Measurements from ENCODE around the gene ZCCHC2.

ZCCHC2 gene

GRCh38 chr18:62512532-62512931, 10.3 kb upstream of the ZCCHC2 start:
- no peak for DNase-seq

DNA sequence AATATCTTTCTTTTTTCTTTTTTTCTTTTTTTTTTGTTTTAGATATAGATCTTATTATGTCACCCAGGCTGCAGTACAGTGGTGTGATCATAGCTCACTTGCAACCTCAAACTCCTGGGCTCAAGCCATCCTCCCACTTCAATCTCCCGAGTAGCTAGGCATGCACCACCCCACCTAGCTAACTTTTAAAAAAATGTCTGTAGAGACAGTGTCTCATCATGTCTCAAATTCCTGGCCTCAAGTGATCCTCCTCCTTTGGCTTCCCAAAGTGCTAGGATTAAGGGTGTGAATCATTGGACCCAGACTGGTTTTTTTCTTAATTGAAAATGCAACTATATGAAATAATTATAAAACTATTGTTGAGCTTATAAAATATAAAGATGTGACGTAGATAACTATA, 9.8 kb upstream of the ZCCHC2 start:
- DNase-seq: no peak

DNA sequence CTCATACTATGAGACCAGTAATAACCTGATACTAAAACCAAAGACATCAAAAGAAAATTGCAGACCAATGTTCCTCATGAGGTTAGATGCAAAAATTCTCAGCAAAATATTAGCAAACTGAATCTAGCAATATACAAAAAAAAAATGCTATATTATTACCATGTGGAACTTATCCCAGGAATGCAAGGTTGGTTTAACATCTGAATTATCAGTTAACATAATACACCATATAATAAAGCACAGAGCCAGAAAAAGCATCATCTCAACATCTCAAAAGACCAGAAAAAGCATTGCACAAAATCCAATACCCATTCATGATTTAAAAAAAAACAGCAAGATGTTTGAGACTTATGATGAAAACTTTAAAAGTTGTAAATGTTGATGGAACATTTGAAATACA, 8.3 kb upstream of the ZCCHC2 start:
- DNase-seq: no peak

- DNase-seq: no peak
Measured at GRCh38 chr18:62516242-62516641, 6.6 kb upstream of the ZCCHC2 start.

DNA sequence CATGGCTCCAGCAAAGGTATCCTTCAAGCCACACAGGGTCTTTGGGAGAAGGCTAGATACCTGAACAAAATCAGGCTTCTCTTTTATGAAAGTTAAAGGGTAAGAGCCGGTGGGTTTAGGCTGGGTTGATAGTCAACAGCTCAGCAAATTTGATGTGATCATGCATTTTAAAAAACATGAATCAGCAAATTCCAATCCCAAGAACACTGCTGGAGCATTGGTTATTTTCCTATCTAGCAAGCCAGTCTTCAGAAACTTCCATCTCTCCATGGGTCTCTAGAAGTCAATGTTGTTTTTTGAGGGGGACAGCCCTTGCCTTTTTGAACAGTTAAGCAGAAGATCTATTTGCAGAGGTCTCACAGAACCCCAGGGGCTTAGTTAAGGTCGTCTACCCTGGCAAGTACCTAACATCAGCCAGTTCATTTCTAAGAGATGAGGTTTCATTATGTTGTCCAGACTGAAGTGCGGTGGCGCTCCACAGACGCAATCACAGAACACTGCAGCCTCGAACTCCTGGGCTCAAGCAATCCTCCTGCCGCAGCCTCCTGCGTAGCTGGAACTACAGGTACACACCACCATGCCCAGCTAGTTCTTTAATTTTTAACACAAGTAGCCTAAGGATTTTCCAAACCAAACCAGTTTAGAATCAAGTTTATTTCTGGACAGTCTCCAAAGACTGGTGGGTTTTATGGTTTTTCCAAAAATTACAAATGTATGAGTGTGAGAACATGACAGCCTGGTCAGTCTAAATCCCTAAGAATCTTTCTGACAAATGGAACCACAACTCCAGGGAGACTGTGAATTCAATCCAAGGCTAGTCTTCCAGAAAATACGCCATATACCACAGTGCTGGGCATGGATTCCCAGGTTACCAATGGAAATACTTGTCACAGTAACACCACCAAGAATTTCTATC, 4.1 kb upstream of the ZCCHC2 start:
- no peak for DNase-seq

DNA sequence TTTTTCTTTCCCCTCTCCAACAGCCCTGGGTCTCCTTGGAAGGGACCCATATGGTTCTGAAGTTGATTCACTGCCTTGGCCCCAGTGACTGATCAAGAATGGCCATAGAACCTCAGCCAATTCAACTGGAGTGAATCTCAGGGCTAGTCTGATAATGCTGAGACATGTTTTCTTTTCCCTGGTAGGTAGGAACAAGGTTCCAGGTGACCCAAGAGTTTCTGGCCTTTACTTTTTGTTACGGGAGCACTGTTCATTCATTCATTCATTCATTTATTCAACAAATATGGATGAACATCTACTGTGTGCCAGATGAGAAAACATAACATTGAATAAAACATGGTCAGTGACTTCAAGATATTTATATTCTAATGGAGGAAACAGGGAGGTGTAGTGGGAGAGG, 3.1 kb upstream of the ZCCHC2 start:
- no peak for DNase-seq

GRCh38 chr18:62521082-62521481, 1.7 kb upstream of the ZCCHC2 start:
- no peak for DNase-seq

DNA sequence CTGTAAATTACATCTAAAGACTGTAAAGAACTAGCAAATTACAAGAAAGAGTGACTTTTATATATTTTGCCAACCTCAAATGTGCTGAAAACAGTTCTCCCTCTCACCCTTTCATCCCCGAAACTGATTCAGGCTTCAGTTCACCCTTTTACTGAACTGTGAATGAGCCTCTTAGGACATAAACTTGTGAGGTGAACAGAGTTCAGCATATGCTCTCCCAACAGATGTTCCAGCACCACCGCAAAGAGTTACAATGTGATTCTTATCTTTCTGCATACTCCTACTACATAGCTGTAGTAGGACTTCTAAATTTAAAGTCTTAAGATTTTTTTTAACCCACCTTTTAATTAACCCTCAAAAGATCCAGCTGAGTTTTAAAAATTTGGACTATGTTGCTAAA, 1.2 kb upstream of the ZCCHC2 start:
- DNase-seq: no peak

DNA sequence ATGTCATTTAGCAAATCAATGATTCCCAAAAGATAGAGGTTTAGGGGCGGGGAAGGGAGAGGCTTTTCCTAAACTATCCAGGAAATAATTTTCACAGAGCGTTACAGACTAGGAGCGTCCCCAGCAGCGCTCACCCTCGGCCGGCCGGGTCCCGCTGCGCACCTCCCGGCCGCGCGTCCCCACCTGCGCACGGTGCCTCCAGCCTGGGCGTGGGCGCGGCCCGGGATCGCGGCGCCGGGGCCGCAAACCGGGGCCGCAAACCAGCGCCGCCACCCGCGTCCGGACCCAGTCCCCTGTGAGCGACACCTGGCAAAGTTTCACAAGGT, 684 bp upstream of the ZCCHC2 start:
- no peak for DNase-seq

- no peak for DNase-seq
Measured at GRCh38 chr18:62523255-62523588, 397 bp downstream of the ZCCHC2 start.

DNA sequence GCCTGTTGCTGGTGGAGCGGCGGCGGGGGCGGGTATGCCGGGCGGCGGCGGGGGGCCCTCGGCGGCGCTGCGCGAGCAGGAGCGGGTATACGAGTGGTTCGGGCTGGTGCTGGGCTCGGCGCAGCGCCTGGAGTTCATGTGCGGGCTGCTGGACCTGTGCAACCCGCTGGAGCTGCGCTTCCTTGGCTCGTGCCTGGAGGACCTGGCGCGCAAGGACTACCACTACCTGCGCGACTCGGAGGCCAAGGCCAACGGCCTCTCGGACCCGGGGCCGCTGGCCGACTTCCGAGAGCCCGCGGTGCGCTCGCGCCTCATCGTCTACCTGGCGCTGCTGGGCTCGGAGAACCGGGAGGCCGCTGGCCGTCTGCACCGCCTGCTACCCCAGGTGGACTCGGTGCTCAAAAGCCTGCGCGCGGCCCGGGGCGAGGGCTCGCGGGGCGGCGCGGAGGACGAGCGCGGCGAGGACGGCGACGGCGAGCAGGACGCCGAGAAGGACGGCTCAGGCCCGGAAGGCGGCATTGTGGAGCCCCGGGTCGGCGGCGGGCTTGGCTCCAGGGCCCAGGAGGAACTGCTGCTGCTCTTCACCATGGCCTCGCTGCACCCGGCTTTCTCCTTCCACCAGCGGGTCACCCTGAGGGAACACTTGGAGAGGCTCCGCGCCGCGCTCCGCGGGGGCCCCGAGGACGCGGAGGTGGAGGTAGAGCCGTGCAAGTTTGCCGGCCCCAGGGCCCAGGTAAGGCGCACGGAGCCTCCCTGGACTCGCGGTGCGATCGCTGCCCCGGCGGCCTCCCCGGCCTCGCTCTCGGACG, 1.0 kb downstream of the ZCCHC2 start:
- DNase-seq: peak; percentile 42

DNA sequence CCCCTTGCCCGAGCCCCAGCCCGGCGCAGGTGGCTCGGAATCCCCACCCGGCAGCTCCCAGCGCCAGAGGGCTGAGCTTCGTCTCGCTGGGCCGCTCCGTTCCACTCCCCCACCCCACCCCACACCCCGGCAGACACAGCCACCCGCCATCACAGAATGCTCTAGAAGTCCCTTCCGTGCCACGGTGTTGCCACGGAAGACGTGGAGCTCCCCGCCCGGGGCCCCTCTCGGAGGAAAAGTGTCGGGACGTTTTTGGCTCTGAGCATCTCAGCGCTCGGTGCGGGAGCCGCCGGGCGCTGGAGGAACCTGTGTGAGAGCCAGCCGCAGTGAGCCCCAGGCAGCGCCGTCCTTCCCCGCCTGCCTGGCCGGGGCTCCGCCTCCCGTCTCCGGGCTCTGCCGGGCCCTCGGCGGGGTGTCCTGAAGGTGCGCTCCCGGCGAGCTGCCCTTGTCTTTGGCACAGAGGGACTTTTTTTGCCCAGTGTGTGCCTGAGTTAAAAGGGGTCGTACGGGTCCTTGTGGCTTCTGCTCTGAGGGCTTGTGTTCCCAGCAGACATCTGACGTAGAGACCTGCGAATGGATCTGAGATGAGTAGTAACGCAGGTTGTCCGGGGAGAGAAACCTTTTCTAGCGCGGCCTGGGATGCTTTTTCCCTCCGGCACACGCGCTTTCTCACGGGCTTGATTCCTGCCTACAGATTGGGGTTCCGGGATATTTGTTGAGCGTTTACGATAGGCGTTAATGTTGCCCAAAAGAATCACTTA, 1.8 kb downstream of the ZCCHC2 start:
- peak; percentile 52 for DNase-seq

- DNase-seq: no peak
Measured at GRCh38 chr18:62525608-62526007, 2.8 kb downstream of the ZCCHC2 start.

DNA sequence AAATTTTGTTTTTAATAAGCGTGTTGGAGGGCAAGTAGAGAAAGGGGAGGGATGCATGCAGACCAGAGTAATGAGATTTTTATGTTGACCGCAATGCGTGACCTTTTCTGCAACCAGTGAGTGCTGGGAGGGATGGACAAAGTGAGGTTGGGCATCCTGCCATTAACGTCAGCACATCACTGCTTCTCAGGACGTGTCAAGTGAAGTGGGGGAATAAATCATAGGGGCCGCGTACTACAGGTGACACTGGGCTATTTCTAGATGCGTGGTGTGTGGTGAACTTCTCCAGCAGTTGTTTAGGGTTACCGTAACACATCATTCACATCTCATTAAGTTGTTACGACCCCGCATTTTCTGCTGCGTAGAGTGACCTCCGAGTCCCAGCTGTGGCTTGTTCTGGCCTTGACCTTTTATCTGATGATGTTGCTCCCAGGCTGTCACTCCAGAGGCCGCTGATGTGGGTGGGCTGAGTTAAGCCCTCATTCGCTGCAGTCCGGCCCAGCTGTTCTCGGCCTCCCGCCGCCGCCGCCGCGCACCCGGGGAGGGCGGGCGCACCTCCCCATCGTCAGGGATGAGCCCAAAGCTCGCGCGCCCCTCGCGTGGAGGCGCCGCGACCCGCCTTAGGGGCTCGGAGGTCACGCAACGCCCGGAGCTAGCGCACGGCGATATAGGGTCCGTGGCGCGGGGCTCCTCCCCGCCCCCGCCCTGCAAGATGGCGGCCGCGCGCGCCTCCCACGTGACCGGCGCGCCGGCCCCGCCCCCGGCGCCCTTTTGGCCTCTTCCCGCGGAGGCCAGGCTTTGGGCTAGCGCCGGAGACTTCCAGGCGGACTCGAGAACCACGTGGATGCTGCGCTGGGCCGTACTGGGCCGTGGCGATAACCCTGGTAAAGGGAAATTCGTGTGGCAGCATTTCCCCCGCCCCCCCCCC, 3.5 kb downstream of the ZCCHC2 start:
- peak; percentile 56 for DNase-seq

DNA sequence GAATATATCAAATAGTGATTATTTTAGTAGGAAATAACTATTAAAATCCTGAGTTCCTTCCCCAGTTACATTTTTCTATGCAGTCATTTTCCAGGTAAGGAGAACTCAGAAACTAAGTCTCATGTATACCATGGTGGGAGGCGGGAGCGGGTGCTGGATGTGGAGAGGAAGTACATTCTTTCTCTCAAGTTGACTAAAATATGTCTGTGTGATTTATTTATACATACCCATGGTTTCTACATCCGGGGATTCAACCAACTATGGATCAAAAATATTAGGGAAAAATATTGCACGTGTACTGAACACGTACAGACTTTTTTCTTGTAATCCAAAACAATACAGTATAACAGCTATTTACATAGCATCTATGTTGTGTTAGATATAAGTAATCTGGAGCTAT, 6.8 kb downstream of the ZCCHC2 start:
- no peak for DNase-seq

- DNase-seq: no peak
Measured at GRCh38 chr18:62531078-62531477, 8.3 kb downstream of the ZCCHC2 start.

- DNase-seq: no peak
Measured at GRCh38 chr18:62531931-62532330, 9.1 kb downstream of the ZCCHC2 start.

DNA sequence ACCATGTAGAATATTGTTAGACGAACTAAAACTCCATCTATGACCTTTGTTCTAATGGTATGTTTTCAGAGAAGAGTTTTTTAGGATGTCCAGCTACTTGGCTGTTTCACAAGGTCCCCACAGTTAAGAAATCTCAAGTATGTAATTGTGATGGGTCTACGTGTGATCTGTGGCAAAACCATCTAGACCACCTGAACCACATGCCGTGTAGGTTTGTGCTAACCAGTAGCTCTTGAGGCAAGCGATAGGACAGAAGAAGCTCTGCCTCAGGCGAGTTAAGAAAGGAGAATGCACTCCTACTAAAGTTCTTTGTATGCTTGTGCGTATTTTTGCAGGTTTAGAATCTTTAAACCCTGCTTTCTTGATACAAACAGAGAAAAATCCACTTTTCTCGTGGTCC, 13.2 kb downstream of the ZCCHC2 start:
- DNase-seq: no peak

GRCh38 chr18:62537042-62537894, 14.4 kb downstream of the ZCCHC2 start:
- no peak for DNase-seq

GRCh38 chr18:62537946-62538345, 15.1 kb downstream of the ZCCHC2 start:
- no peak for DNase-seq

DNA sequence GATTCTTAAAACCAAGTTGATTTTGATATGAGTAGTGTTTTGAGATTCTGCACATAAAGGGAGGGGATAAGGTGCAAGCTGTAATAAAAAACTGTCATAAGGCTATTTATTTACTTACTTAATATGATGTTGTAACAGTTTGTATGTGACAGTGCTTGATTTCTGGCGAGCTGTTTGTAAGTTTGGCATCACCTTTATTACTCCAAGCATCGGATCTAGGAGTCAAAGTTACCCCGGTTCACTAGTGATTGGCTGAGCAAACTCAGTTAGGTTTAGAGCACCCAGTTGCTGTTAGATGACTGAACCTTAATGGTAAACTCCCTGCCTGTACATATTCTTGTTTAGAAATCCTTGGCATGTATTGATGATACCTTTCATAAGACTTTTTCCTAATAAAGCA, 16.1 kb downstream of the ZCCHC2 start:
- DNase-seq: no peak
